ENCODE data around the gene RXRB.

DNA sequence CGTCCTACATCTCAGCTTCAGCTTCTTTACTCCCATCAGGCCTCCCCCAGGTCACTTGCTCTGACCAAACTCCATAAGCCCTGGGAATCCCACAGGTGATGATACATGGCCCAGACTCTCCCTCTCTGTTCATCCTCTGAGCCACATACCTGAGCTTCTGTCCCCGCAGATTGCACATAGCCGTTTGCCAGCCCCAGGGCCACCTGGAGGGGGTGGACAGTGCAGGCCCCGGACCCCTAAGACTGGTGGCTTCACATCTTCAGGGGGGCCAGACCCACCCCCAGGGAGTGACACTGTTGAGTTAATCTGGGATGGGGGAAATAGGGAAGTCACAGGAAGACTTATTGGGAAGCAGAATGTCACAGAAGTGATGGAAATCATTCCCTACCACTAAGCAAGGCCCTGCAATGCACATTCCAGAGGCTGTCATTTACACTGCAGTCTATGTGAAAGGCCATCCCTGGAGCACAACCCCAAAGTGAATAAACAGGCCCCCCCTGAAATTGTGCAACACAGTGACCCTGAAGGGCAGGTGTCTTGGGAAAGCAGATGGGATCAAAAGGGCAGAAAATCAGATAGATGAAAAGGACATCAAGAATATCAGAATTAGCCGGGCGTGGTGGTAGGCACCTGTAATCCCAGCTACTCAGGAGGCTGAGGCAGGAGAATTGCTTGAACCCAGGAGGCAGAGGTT lies 2.2 kb downstream of the RXRB start:
- TF ChIP-seq POLR2A (IDR thresholded peaks at IDR 0.05; ENCODE audit: low read depth, low read length) (no peak), TAF1 (IDR thresholded peaks at IDR 0.05; ENCODE audit: low read depth, low read length) (no peak), POLR2AphosphoS5 (IDR thresholded peaks at IDR 0.05; ENCODE audit: low read depth, low read length) (no peak), PAX5 (IDR thresholded peaks at IDR 0.05; ENCODE audit: insufficient read depth, low read length, severe bottlenecking) (no peak), SPI1 (IDR thresholded peaks at IDR 0.05; ENCODE audit: low read depth, low read length) (no peak)
